ENCODE data around the gene LMX1B.

The LMX1B gene

GRCh38 chr9:126609191-126609590 lies 4.5 kb upstream of the LMX1B start (continued):
- TF ChIP-seq ZIC2 (tag by site-specific recombination; IDR thresholded peaks at IDR 0.05) (no peak), ZNF426 (tag by site-specific recombination; IDR thresholded peaks at IDR 0.05) (no peak), ZNF626 (tag by site-specific recombination; IDR thresholded peaks at IDR 0.05) (no peak), ZNF600 (tag by site-specific recombination; IDR thresholded peaks at IDR 0.05) (no peak)

GRCh38 chr9:126609711-126610388 lies 3.9 kb upstream of the LMX1B start:
- CTCF ChIA-PET = interaction anchor here (0.6 to 4.1 kb wide), 6 partner anchors 58 to 172 kb away, joined by 3 to 32 read pairs (median 4); no protein-coding TSS in a partner anchor
- Histone ChIP-seq H3K9me3 (ENCODE audit: control insufficient read depth, insufficient read depth, low read depth, low read length) (no peaks in the 10 kb centered on the region), H3K36me3 (ENCODE audit: control insufficient read depth in 2 of 2, insufficient read depth in 1 of 2, low read length in 2 of 2) (peaks cover 0 to 8% of the 10 kb centered on the region in 2 experiments; a peak in 1 of 3 replicates), H3K4me1 (ENCODE audit: control insufficient read depth, insufficient read depth, low read length) (peaks cover 4% of the 10 kb centered on the region; the same call in 1 of the 2 replicates), H3K4me3 (ENCODE audit: low read depth, low read length) (no peak overlapping the region), H3K27ac (ENCODE audit: extremely low read depth, low read depth, low read length) (no peak overlapping the region)
- TF ChIP-seq ZIC2 (tag by site-specific recombination; IDR thresholded peaks at IDR 0.05) = peak; percentile 33; the same call in 1 of the 2 replicates
- TF ChIP-seq ZNF571 (tag by site-specific recombination; IDR thresholded peaks at IDR 0.05) = no peak
- POLR2A ChIA-PET = no interaction called here

DNA sequence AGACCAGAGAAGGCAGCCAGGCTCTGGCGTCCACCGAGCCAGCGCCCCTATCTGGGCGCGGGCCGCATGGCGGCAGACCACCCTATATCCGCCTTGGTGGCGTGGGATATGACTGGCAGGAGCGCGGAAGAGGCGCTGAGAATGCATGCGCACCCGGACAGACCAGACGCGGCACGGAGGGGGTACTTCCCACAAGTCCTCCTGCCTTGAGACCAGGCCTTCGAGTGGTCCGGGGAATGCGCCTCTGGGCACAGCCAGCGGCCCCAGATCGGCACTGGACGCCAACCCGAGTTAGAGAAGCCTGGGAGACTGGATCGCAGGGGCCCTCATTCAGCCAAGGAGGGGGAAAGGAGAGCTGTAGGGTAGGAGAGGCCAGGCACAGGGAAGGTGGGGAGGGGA lies 2.5 kb upstream of the LMX1B start:
- Histone ChIP-seq H3K36me3 (ENCODE audit: control insufficient read depth in 2 of 2, insufficient read depth in 1 of 2, low read length in 2 of 2) (peaks cover 0 to 10% of the 10 kb centered on the region in 2 experiments; a peak in 1 of 3 replicates), H3K27ac (ENCODE audit: extremely low read depth, low read depth, low read length) (no peak overlapping the region), H3K4me1 (ENCODE audit: control insufficient read depth, insufficient read depth, low read length) (peaks cover 4% of the 10 kb centered on the region; the same call in 1 of the 2 replicates), H3K4me3 (ENCODE audit: low read depth, low read length) (no peak overlapping the region), H3K9me3 (ENCODE audit: control insufficient read depth, insufficient read depth, low read depth, low read length) (no peaks in the 10 kb centered on the region)
- ChIA-PET POLR2A (no interaction called here), CTCF (interaction anchor here (0.6 to 3.9 kb wide), 10 partner anchors 9 to 587 kb away, joined by 3 to 19 read pairs (median 4); no protein-coding TSS in a partner anchor)
- no peak for TF ChIP-seq ZNF114 (tag by site-specific recombination; IDR thresholded peaks at IDR 0.05)
- TF ChIP-seq ZNF350 (tag by site-specific recombination; IDR thresholded peaks at IDR 0.05) = no peak
- TF ChIP-seq ZNF621 (tag by site-specific recombination; IDR thresholded peaks at IDR 0.05) = no peak
- no peak for TF ChIP-seq ZNF23 (tag by site-specific recombination; IDR thresholded peaks at IDR 0.05; ENCODE audit: borderline replicate concordance)
- TF ChIP-seq CTCF (tag by site-specific recombination; IDR thresholded peaks at IDR 0.05) = no peak
- TF ChIP-seq ZNF670 (tag by site-specific recombination; IDR thresholded peaks at IDR 0.05; ENCODE audit: low read depth) = no peak
- TF ChIP-seq, protein P1, sequence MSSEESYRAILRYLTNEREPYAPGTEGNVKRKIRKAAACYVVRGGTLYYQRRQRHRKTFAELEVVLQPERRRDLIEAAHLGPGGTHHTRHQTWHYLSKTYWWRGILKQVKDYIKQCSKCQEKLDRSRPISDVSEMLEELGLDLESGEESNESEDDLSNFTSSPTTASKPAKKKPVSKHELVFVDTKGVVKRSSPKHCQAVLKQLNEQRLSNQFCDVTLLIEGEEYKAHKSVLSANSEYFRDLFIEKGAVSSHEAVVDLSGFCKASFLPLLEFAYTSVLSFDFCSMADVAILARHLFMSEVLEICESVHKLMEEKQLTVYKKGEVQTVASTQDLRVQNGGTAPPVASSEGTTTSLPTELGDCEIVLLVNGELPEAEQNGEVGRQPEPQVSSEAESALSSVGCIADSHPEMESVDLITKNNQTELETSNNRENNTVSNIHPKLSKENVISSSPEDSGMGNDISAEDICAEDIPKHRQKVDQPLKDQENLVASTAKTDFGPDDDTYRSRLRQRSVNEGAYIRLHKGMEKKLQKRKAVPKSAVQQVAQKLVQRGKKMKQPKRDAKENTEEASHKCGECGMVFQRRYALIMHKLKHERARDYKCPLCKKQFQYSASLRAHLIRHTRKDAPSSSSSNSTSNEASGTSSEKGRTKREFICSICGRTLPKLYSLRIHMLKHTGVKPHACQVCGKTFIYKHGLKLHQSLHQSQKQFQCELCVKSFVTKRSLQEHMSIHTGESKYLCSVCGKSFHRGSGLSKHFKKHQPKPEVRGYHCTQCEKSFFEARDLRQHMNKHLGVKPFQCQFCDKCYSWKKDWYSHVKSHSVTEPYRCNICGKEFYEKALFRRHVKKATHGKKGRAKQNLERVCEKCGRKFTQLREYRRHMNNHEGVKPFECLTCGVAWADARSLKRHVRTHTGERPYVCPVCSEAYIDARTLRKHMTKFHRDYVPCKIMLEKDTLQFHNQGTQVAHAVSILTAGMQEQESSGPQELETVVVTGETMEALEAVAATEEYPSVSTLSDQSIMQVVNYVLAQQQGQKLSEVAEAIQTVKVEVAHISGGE (tag by site-specific recombination; conservative IDR thresholded peaks at IDR 0.05; ENCODE audit: low read depth) = no peak
- no peak for TF ChIP-seq ZNF302 (tag by site-specific recombination; IDR thresholded peaks at IDR 0.05; ENCODE audit: low read depth)
- no peak for TF ChIP-seq HIC1 (tag by site-specific recombination; IDR thresholded peaks at IDR 0.05)
- TF ChIP-seq, protein P2, sequence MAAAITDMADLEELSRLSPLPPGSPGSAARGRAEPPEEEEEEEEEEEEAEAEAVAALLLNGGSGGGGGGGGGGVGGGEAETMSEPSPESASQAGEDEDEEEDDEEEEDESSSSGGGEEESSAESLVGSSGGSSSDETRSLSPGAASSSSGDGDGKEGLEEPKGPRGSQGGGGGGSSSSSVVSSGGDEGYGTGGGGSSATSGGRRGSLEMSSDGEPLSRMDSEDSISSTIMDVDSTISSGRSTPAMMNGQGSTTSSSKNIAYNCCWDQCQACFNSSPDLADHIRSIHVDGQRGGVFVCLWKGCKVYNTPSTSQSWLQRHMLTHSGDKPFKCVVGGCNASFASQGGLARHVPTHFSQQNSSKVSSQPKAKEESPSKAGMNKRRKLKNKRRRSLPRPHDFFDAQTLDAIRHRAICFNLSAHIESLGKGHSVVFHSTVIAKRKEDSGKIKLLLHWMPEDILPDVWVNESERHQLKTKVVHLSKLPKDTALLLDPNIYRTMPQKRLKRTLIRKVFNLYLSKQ (tag by site-specific recombination; IDR thresholded peaks at IDR 0.05; ENCODE audit: borderline replicate concordance) = no peak
- no peak for TF ChIP-seq ZNF624 (tag by site-specific recombination; IDR thresholded peaks at IDR 0.05)

Data from HEK293 (cell line).